ENCODE measurements around the gene RAB8B. TPM values are rescaled to one million over a fixed set of nuclear protein-coding genes. Genes with fewer than 3 reads are reported as not detected.

Gene RAB8B
- total and polyA plus RNA-seq, 2 of the 13 experiments (the other 11 are each of a cell fraction or from before 2014, with no cell fraction given) = 6.8 to 14.2 TPM

- H3K9me3 ChIP-seq (ENCODE audit: low read length) = no peaks in the 10 kb centered on the region
- H3K36me3 ChIP-seq (replicated peaks in 1 of 2; ENCODE audit: control insufficient read depth in 1 of 2, insufficient read depth in 2 of 2, low read length in 2 of 2) = peaks cover 0 to 19% of the 10 kb centered on the region in 2 experiments; a peak in 3 of 5 replicates
- H3K4me3 ChIP-seq (replicated peaks in 1 of 3; ENCODE audit: insufficient read depth in 1 of 3, low read depth in 2 of 3, low read length in 3 of 3) = peak within 1 kb of the TSS; percentile 78 to 96 (median 96)
- H3K4me1 ChIP-seq (ENCODE audit: insufficient read depth, low read length) = peaks cover 24% of the 10 kb centered on the region
- intact Hi-C loops (cut with micrococcal nuclease; ENCODE audit: unreplicated experiment) = loop anchor here (2.0 to 10.0 kb wide), 5 partner anchors 34 to 372 kb away; partner anchors contain the start of gene APH1B
- peak within 1 kb of the TSS; percentile 70 for H3K4me2 ChIP-seq (ENCODE audit: low read depth, low read length)
- POLR2A ChIA-PET = interaction anchor here (0.6 to 2.3 kb wide), 26 partner anchors 9 to 938 kb away, joined by 3 to 26 read pairs (median 5); partner anchors contain the start of genes RAB8B and SNX1
- peaks cover 26% of the 10 kb centered on the region for H3K79me2 ChIP-seq (ENCODE audit: insufficient read depth, low read length)
- peak; percentile 88 for DNase-seq (ENCODE audit: low spot score)
- peak within 1 kb of the TSS; percentile 89 for H3K27ac ChIP-seq (ENCODE audit: extremely low read length, insufficient read depth, low read length)
- in situ Hi-C loops (cut with HindIII; ENCODE audit: extremely low pct_ligation_motif_present, low pct_unique_long_range_greater_than_20kb) = loop anchor here (25.0 kb wide), 1 partner anchor 255 kb away; no protein-coding TSS in a partner anchor
- peak within 1 kb of the TSS; percentile 94 for H3K9ac ChIP-seq (ENCODE audit: insufficient read depth, low read depth, low read length)
- ATAC-seq = peak; percentile 98
- no peaks in the 10 kb centered on the region; the same call in 1 of the 2 replicates for H4K20me1 ChIP-seq (ENCODE audit: insufficient read depth, low read length)
- CTCF ChIA-PET (ENCODE audit: low intra/inter-chr PET ratio, low total read pairs) = no interaction called here
- BruUV-seq (replicated peaks) = no TSS peak
- WGBS (ENCODE audit: low lambda C conversion rate) = 0% methylated on average over 22 of the region's 60 CpGs
- FAIRE-seq = peak; percentile 36
- no peak within 1 kb of the TSS for H2AFZ ChIP-seq (ENCODE audit: low read length)
- no peaks in the 10 kb centered on the region; a peak in 1 of 5 replicates for H3K27me3 ChIP-seq (ENCODE audit: control insufficient read depth in 1 of 2, insufficient read depth in 2 of 2, low read length in 2 of 2)
- TF ChIP-seq ZNF589 (CRISPR knock-in tag; conservative IDR thresholded peaks at IDR 0.05) = no peak
- TF ChIP-seq, protein P1, sequence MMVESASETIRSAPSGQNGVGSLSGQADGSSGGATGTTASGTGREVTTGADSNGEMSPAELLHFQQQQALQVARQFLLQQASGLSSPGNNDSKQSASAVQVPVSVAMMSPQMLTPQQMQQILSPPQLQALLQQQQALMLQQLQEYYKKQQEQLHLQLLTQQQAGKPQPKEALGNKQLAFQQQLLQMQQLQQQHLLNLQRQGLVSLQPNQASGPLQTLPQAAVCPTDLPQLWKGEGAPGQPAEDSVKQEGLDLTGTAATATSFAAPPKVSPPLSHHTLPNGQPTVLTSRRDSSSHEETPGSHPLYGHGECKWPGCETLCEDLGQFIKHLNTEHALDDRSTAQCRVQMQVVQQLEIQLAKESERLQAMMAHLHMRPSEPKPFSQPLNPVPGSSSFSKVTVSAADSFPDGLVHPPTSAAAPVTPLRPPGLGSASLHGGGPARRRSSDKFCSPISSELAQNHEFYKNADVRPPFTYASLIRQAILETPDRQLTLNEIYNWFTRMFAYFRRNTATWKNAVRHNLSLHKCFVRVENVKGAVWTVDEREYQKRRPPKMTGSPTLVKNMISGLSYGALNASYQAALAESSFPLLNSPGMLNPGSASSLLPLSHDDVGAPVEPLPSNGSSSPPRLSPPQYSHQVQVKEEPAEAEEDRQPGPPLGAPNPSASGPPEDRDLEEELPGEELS (CRISPR knock-in tag; IDR thresholded peaks at IDR 0.05) = peak; percentile 73
- peak; percentile 32 for TF ChIP-seq SKI (IDR thresholded peaks at IDR 0.05; ENCODE audit: partially characterized antibody)
- TF ChIP-seq ZNF260 (CRISPR knock-in tag; IDR thresholded peaks at IDR 0.05; ENCODE audit: borderline replicate concordance, low read depth) = no peak
- TF ChIP-seq ZNF451 (CRISPR knock-in tag; IDR thresholded peaks at IDR 0.05) = peak; percentile 90
- no peak for TF ChIP-seq FUBP1 (CRISPR knock-in tag; IDR thresholded peaks at IDR 0.05; ENCODE audit: borderline replicate concordance)
- TF ChIP-seq ATF3 (CRISPR knock-in tag; IDR thresholded peaks at IDR 0.05) = peak; percentile 58; the same call in 1 of the 2 replicates
- TF ChIP-seq, protein P2, sequence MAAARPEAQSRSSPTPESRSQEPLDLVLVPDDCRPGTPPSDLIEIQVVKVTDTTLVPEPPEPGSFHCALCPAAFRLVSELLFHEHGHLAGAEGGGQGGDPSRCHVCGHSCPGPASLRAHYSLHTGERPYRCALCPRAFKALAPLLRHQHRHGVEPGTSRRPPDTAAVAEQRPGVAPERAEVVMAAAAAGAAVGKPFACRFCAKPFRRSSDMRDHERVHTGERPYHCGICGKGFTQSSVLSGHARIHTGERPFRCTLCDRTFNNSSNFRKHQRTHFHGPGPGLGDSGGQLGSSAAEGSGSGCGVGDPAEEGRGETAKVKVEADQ (CRISPR knock-in tag; IDR thresholded peaks at IDR 0.05; ENCODE audit: borderline replicate concordance) = peak; percentile 40; the same call in 1 of the 2 replicates
- TF ChIP-seq CHD2 (IDR thresholded peaks at IDR 0.05; ENCODE audit: low read depth, low read length) = no peak
- no peak for TF ChIP-seq REXO4 (CRISPR knock-in tag; IDR thresholded peaks at IDR 0.05; ENCODE audit: borderline replicate concordance)
- TF ChIP-seq RFXANK (CRISPR knock-in tag; IDR thresholded peaks at IDR 0.05) = 0 out of 2 replicates have a peak, but pooled peaks have one; percentile 34
- TF ChIP-seq ZFP36L2 (CRISPR knock-in tag; IDR thresholded peaks at IDR 0.05) = no peak
- no peak for TF ChIP-seq AGO1 (IDR thresholded peaks at IDR 0.05; ENCODE audit: low read depth, low read length, poor library complexity, severe bottlenecking)
- no peak for TF ChIP-seq TEAD2 (CRISPR knock-in tag; IDR thresholded peaks at IDR 0.05)
- TF ChIP-seq ZSCAN31 (CRISPR knock-in tag; IDR thresholded peaks at IDR 0.05; ENCODE audit: low read depth) = peak; percentile 94
- TF ChIP-seq ZNF614 (CRISPR knock-in tag; IDR thresholded peaks at IDR 0.05; ENCODE audit: borderline replicate concordance) = peak; percentile 43; the same call in 1 of the 2 replicates
- no peak for TF ChIP-seq ZNF510 (CRISPR knock-in tag; IDR thresholded peaks at IDR 0.05; ENCODE audit: low read depth)
- peak; percentile 85 for TF ChIP-seq THAP11 (CRISPR knock-in tag; IDR thresholded peaks at IDR 0.05)
- TF ChIP-seq MXD4 (CRISPR knock-in tag; IDR thresholded peaks at IDR 0.05) = peak; percentile 31
Measured at GRCh38 chr15:63157118-63157843, 32.1 kb upstream of the RAB8B start, which contains the start of gene RPS27L. Gene RPS27L (minus strand): TSS chr15:63157477. CDS start chr15:63157405, 72 bp downstream.

Data from HepG2 (cell line).